ENCODE data around the gene SPRR5.

The SPRR5 gene

DNA sequence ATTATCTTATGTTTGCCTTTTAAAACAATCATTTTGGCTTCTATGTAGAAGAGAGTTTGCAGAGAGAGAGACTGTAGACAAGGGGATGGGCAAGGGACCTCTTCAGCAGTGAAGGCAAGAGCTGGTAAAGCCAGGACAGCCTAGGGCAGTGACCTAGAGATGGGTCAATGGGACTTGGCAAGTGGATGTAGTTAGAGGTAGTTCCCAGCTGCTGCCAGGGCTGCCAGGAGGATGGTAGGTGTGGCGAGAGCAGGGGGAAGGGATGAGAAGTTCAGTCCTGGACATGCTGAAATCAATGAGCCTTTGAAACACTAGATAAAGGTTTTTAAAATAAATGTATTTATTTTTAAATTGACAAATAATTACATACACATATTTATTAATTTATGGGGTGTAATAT, 6.4 kb upstream of the SPRR5 start:
- no peak for DNase-seq (ENCODE audit: extremely low spot score)
- TF ChIP-seq, protein P1, sequence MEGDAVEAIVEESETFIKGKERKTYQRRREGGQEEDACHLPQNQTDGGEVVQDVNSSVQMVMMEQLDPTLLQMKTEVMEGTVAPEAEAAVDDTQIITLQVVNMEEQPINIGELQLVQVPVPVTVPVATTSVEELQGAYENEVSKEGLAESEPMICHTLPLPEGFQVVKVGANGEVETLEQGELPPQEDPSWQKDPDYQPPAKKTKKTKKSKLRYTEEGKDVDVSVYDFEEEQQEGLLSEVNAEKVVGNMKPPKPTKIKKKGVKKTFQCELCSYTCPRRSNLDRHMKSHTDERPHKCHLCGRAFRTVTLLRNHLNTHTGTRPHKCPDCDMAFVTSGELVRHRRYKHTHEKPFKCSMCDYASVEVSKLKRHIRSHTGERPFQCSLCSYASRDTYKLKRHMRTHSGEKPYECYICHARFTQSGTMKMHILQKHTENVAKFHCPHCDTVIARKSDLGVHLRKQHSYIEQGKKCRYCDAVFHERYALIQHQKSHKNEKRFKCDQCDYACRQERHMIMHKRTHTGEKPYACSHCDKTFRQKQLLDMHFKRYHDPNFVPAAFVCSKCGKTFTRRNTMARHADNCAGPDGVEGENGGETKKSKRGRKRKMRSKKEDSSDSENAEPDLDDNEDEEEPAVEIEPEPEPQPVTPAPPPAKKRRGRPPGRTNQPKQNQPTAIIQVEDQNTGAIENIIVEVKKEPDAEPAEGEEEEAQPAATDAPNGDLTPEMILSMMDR (IDR thresholded peaks at IDR 0.05; ENCODE audit: control extremely low read depth, extremely low read depth, low read depth, missing control alignments) = no peak
- ChIA-PET CTCF (no interaction called here), POLR2A (no interaction called here)

DNA sequence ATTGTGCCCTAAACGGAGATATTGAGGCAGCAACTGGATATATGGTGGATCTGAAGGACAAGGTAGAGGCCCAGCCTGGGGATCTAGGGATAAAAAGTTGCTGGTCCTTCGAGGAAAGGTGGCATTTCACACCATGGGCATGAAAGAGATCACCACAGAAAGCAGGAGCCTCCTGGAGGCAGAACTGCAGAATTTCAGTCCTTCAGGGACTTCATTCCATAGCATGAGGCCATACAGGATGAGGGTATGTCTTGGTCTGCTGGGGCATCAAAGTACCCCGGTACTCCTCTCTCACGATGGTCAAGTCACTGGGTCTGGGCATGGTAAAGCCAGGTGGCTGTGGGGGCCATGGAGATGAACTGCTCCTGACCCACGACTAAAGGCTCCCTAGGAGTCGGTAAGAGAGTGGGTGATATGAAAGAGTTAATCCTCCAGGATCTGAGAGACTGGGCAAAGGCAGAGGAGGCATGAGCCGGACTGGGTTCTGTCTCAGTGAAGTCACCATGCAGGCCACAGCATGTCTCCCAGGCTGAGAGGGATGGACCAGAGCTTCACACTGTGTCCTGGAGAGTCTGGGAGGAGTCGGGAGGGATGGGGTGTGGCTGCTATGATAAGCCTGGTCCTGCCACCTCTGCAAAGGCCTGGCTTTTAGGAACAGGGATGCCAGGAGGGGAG, 5.8 kb upstream of the SPRR5 start:
- POLR2A ChIA-PET = no interaction called here
- TF ChIP-seq, protein P1 (IDR thresholded peaks at IDR 0.05; ENCODE audit: control extremely low read depth, extremely low read depth, low read depth, missing control alignments) = no peak
- no peak for DNase-seq (ENCODE audit: extremely low spot score)
- CTCF ChIA-PET = no interaction called here

DNA sequence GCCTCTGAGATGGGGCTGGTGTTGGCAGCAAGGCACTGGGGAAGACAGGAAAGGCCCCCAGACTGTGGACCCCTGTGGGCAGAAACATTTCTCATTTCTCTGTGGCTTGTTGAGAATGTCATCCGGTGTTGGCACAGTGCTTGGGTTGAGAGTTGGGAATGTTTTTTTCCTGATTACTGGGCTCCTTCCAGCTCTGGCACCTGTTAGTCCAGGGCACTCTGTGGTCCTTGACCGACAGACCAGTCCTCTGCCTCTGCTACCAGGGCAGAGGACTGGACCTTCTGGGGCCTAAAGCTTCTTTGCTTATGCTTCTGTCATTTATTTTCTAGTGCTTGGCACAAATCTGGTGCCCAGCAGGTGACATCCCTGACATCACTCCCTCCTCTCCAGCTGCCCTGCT, 4.8 kb upstream of the SPRR5 start:
- CTCF ChIA-PET = no interaction called here
- POLR2A ChIA-PET = no interaction called here
- TF ChIP-seq, protein P1 (IDR thresholded peaks at IDR 0.05; ENCODE audit: control extremely low read depth, extremely low read depth, low read depth, missing control alignments) = no peak
- no peak for DNase-seq (ENCODE audit: extremely low spot score)

DNA sequence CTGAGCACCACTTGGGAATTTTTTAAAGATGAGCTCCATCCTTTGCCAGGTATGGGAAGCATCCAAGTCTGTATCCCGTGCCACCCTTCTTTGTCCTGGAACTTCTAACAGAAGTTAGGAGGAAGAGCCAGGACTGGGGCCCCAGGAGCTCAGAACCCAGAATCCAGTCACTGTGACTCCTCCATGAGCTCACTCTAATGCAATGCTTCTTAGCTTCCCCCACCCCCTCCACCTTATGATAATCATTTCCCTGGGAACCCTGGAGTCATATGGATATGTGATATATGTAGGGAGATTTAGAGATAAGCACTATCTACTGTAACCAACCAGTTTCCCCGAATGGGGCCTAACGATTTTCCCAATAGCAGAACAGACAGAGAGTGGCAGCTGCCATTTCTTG, 758 bp upstream of the SPRR5 start:
- POLR2A ChIA-PET = no interaction called here
- CTCF ChIA-PET = interaction anchor here (1.1 to 3.1 kb wide), 4 partner anchors 11 to 246 kb away, joined by 3 to 9 read pairs (median 6); no protein-coding TSS in a partner anchor
- DNase-seq (ENCODE audit: extremely low spot score) = no peak
- TF ChIP-seq, protein P1 (IDR thresholded peaks at IDR 0.05; ENCODE audit: control extremely low read depth, extremely low read depth, low read depth, missing control alignments) = no peak

DNA sequence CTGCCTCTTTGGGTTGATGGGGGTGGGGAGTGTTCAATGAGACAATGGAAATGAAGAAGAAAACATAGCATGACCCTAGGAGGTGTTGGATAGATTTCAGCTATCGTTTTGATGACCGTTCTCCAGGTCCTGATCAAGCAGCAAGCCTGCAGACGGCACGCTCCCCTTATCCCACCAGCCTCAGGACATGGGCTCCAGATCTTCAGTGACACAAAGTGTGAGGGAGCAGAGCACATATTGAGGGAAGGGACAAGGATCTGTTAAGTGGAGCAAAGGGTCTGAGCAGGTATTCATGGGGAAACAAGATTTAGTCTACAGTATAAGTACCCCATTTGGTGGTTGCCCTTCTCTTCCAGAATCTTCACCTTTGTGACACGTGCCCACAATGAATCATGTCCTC, 4.7 kb downstream of the SPRR5 start:
- ChIA-PET CTCF (no interaction called here), POLR2A (no interaction called here)
- no peak for DNase-seq (ENCODE audit: extremely low spot score)
- TF ChIP-seq, protein P1 (IDR thresholded peaks at IDR 0.05; ENCODE audit: control extremely low read depth, extremely low read depth, low read depth, missing control alignments) = no peak

DNA sequence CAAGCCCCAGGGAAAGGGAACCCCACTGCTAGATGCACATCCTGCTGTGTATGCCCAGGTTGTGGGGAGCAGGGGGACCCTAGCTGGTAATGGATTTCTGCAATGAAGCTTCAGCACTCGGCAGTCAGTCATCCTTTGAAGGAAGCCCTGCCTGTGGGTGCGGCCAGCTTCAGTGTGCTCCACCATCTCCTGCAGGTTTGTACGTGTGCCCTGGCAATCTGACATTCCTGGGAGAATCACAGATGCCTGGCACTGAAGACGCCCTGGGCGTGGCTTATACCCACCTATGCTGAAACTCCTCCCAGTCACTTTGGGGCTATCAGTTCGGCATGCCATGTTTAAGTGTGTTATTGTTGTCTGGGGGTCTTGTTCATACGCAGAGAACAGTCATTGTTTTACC, 6.8 kb downstream of the SPRR5 start:
- CTCF ChIA-PET = no interaction called here

More for the DNA sequence above, 6.8 kb downstream of the SPRR5 start:
- POLR2A ChIA-PET = no interaction called here
- DNase-seq (ENCODE audit: extremely low spot score) = no peak
- TF ChIP-seq, protein P1 (IDR thresholded peaks at IDR 0.05; ENCODE audit: control extremely low read depth, extremely low read depth, low read depth, missing control alignments) = no peak
